Pancreas (tissue), 10 donors: Measurements from ENCODE around the gene CAPN8. TPM values are rescaled to one million over a fixed set of nuclear protein-coding genes. Genes with fewer than 3 reads are reported as not detected.

Experiments
- ATAC-seq, 4 donors: fragments of 200-7000 bp; cut with Tn5 transposase; one replicate each; pipeline versions ENCODE4 v1.8.0 to v1.9.1; 2020; ENCODE audit warnings: mild to moderate bottlenecking in 4 of 4, moderate library complexity in 4 of 4
- DNase-seq, 6 donors: peaks; one replicate each; pipeline ENCODE4 v3.0.0-alpha.2; 2020
- FAIRE-seq: peaks from 2 replicates; lab custom pipeline; 2012; peaks lifted over from hg19 to GRCh38; lab: Jason Lieb, UNC
- H3K27ac ChIP-seq, 4 donors: fragments of 200-600 bp; sonication (generic); 1 replicate in 3 of 4; 2 replicates in 1 of 4; pipeline versions ENCODE4 v1.5.0 to v1.8.0; 2020
- H3K27me3 ChIP-seq, 4 donors: fragments of 200-600 bp; one replicate each; pipeline ENCODE4 v1.8.0; 2021
- H3K36me3 ChIP-seq, 3 donors: fragments of 200-600 bp; sonication (generic) in 1 of 3; one replicate each; pipeline versions ENCODE4 v1.5.0 to v1.8.0; 2020 to 2021
- H3K4me1 ChIP-seq, 3 donors: fragments of 200-600 bp; one replicate each; pipeline ENCODE4 v1.8.0; 2021
- H3K4me3 ChIP-seq, 4 donors: fragments of 200-600 bp; sonication (generic) in 2 of 4; one replicate each; pipeline versions ENCODE4 v1.5.0 to v1.8.0; 2020 to 2021
- H3K9me3 ChIP-seq, 4 donors: fragments of 200-600 bp; one replicate each; pipeline ENCODE4 v1.8.0; 2021
- WGBS, 2 donors: extraction: QIAGEN DNeasy Blood & Tissue Kit; methylation state at CpG; one replicate each; pipeline ENCODE4 v1.1.7; 2013; 5-methylcytosine and 5-hydroxymethylcytosine counted together
- intact Hi-C, 3 donors: fragments of 100-400 bp; cut with DNase I; formaldehyde crosslinking; loops; one replicate each; pipeline versions ENCODE4 v1.11.1 to v1.14.2; 2022
- polyA plus RNA-seq, 2 donors: library from polyadenylated mRNA; stranded (reverse); fragments of 200-250 nt; gene quantifications; one replicate each; pipeline ENCODE4 v1.2.3, GENCODE V29; 2013
- total RNA-seq, 6 donors: library from RNA; stranded (reverse); fragmentation: NEBNext Ultra II Directional in 4 of 6; extraction: Animal tissue kit (Norgen Biotek cat#: 25700) in 4 of 6; gene quantifications; one replicate each; pipeline versions ENCODE4 v1.2.1 to v1.2.4, GENCODE V29; 2021 to 2023
- TF ChIP-seq, protein P1 (sequence below), 4 donors: fragments of 200-600 bp; sonication (generic) in 3 of 4; IDR thresholded peaks; one replicate each; pipeline versions ENCODE4 v1.5.0 to v1.8.0; 2021; ENCODE audit warnings: antibody characterized with exemption in 4 of 4
- donor health status: healthy with polysubstance abuse.
- donor health status: DM: no; HTN: no; CAD: no; lungs with moderate emphysema.
- donor health status: DM: no; HTN: no; CAD: no.
- donor health status: control.
- donor health status: control.
- donor health status: Bipolar disorder and iron deficiency.
- donor health status: DM: yes; HTN: yes; CAD: no.
- donor health status: DM: no; HTN: no; CAD: no.
- donor health status: DM: no; HTN: no; CAD: no.
- donor health status: DM: yes; HTN: yes; CAD: no.

Gene CAPN8
- total and polyA plus RNA-seq, 8 donors = 0.67 to 12.5 (median 1.9) TPM

DNA sequence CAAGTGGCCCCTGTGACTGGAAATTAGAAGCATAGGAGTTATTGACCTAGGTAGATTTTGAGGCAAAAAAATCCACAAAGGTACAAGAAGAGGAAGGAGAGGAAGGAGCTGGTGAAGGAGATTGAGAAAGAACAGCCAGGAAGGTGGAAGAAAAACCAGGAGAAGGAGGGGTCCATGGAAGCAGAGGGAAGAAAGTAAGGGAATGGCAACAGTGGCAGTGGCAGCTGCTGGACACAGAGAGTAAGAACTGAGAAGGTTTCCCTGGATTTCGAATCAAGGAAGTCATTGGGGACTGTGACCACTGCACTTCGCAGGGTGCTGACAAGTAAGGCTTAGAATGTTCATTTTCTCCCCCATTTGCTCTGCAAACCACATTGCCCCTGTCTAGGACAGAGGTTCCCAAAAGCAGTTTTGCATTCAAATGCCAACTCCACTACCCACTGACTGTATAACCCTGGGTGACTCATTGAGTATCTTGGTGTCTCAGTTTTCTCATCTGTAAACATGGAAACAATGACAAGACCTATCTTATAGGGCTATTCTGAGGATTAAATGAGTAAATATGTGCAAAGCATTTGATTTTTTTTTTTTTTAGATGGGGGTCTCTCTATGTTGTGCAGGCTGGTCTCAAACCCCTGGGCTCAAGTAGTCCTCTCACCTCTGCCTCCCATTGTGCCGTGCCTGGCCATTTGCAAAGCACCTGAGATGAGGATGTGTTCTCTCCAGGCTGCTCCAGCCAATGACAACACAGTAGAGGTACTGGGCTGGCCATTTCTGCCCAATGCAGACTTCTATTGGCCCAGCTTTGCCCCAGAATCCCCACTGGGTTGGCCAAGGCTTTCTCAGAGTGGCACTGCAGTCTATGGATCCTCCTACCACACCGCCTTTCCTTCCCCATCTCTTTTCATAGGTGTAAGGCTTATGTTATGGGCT, 37.5 kb upstream of the CAPN8 start:
- Histone ChIP-seq H3K9me3 (no peaks in the 10 kb centered on the region), H3K27me3 (no peaks in the 10 kb centered on the region), H3K4me1 (peaks cover 0 to 21% (median 7%) of the 10 kb centered on the region in 3 donors), H3K36me3 (no peaks in the 10 kb centered on the region), H3K27ac (no peak overlapping the region), H3K4me3 (no peak overlapping the region)
- ATAC-seq = no peak
- no peak for DNase-seq
- intact Hi-C loops = loop anchor here in 1 of 3 donors (10.0 kb wide), 1 partner anchor 342 kb away; no protein-coding TSS in a partner anchor
- TF ChIP-seq, protein P1, sequence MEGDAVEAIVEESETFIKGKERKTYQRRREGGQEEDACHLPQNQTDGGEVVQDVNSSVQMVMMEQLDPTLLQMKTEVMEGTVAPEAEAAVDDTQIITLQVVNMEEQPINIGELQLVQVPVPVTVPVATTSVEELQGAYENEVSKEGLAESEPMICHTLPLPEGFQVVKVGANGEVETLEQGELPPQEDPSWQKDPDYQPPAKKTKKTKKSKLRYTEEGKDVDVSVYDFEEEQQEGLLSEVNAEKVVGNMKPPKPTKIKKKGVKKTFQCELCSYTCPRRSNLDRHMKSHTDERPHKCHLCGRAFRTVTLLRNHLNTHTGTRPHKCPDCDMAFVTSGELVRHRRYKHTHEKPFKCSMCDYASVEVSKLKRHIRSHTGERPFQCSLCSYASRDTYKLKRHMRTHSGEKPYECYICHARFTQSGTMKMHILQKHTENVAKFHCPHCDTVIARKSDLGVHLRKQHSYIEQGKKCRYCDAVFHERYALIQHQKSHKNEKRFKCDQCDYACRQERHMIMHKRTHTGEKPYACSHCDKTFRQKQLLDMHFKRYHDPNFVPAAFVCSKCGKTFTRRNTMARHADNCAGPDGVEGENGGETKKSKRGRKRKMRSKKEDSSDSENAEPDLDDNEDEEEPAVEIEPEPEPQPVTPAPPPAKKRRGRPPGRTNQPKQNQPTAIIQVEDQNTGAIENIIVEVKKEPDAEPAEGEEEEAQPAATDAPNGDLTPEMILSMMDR (IDR thresholded peaks at IDR 0.05) = no peak
- WGBS, 2 donors = 87 to 88% methylated on average over 4 of the region's 4 CpGs
- FAIRE-seq = no peak

DNA sequence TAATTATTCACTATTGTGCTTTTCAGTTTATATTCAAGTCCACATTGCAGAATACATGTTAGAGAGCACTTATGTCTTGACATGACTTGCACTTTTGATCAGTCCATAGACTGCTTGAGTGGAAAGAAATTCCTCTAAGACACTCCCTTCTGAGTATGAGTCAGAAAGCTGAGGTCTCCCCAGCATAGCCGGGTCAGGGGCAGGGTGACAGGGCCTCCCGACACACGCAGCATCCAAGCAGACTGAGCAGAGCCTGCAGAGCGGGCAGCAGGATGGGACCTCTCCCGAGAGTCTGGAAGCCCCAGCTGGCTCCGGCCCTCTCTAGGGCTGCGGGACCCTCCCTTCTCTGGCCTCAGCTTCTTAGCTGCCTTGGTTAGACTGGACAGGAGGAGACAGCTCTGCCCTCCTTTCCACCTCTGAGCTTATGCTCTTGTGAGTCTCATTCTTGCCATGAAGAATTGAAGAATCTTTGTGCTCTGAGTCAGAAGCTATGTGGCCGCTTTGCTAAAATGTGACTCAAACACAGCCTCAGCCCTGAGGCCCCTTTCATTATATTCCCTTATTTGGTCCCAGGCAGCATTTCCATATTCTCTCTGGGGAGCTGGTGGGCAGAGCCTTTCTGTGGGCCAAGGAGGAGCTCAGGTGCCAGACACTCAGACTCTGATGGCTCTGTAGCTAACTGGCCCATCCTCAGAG, 35.6 kb upstream of the CAPN8 start:
- peak in 3 of 4 donors; percentile 24 to 67 (median 34) for ATAC-seq
- H3K4me1 ChIP-seq = peaks cover 0 to 2% (median 0%) of the 10 kb centered on the region in 3 donors
- peak overlapping the region in 1 of 4 donors; percentile 4 for H3K27ac ChIP-seq
- TF ChIP-seq, protein P1 (IDR thresholded peaks at IDR 0.05) = no peak
- WGBS, 2 donors = 83 to 90% methylated on average over 8 of the region's 8 CpGs
- H3K9me3 ChIP-seq = no peaks in the 10 kb centered on the region
- no peaks in the 10 kb centered on the region for H3K36me3 ChIP-seq
- FAIRE-seq = no peak
- DNase-seq = no peak
- H3K4me3 ChIP-seq = no peak overlapping the region
- H3K27me3 ChIP-seq = no peaks in the 10 kb centered on the region
- intact Hi-C loops = loop anchor here in 1 of 3 donors (10.0 kb wide), 1 partner anchor 344 kb away; no protein-coding TSS in a partner anchor

DNA sequence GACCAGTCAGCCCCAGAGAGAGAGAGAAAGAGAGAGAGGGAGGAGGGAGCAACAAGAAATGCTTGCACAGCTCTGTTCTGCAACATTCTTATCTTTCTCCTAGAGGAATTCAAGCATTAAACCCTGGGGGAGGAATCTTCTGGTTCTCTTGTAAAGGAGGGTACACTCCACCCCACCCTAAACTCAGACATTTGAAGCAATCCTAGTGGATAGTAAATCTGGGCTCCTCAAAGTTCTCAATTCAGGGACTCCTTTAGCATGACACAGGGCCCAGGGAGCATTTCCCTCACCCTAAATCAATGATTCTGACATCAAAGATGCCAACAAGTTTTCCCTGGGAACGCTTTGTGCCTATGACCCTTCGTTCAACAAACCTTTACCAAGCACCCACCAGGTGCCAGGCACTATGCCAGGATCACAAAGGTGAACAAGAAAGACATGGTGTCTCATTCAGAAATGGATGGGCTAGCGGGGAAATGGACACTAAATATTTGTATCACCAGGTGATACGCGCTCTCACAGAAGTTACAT, 35.0 kb upstream of the CAPN8 start:
- no peak for FAIRE-seq
- no peaks in the 10 kb centered on the region for H3K4me1 ChIP-seq
- 62 to 70% methylated on average over 5 of the region's 5 CpGs for WGBS, 2 donors

DNA sequence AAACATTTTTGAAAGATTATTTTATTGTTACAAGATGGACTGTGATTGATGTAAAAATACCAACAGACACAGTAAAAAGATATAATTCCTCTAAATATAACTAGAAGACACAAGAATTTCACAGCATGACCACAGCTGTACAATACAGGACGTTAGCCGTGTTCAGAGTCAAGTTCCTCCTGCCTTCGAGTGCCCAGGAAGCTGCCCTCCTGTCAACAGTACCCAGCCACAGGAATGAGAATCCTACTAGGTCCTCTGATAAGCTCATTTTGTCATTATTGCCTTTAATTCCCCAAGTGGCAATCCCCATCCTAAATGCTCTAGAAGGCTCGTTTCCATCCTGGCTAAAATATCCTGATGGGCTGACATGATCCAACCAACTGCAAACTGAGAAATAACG, 30.4 kb upstream of the CAPN8 start:
- H3K27me3 ChIP-seq = no peaks in the 10 kb centered on the region
- H3K9me3 ChIP-seq = no peaks in the 10 kb centered on the region
- FAIRE-seq (no peak), ATAC-seq (no peak), DNase-seq (no peak)
- H3K27ac ChIP-seq = no peak overlapping the region
- TF ChIP-seq, protein P1 (IDR thresholded peaks at IDR 0.05) = no peak
- H3K4me3 ChIP-seq = no peak overlapping the region
- WGBS, 2 donors = 63 to 72% methylated on average over 5 of the region's 5 CpGs
- H3K4me1 ChIP-seq = no peaks in the 10 kb centered on the region
- no peaks in the 10 kb centered on the region for H3K36me3 ChIP-seq
- intact Hi-C loops = loop anchor here in 1 of 3 donors (5.0 kb wide), 1 partner anchor 51 kb away; no protein-coding TSS in a partner anchor

More for the DNA sequence above, 35.0 kb upstream of the CAPN8 start:
- no peaks in the 10 kb centered on the region for H3K9me3 ChIP-seq
- no peak overlapping the region for H3K4me3 ChIP-seq
- TF ChIP-seq, protein P1 (IDR thresholded peaks at IDR 0.05) = no peak
- no peaks in the 10 kb centered on the region for H3K36me3 ChIP-seq
- H3K27me3 ChIP-seq = no peaks in the 10 kb centered on the region
- DNase-seq (no peak), ATAC-seq (no peak)
- H3K27ac ChIP-seq = no peak overlapping the region
- intact Hi-C loops = loop anchor here in 1 of 3 donors (10.0 kb wide), 1 partner anchor 344 kb away; no protein-coding TSS in a partner anchor
